HG03432 (cell line): ENCODE measurements around the gene ZDHHC20.

Experiments
- ATAC-seq: cut with Tn5 transposase; IDR thresholded peaks from one replicate; pipeline ENCODE4 v1.9.1; 2021; ENCODE audit warnings: mild to moderate bottlenecking, moderate library complexity; ENCODE audit not compliant: unreplicated experiment

Gene ZDHHC20

GRCh38 chr13:21328836-21329477, 130.1 kb downstream of the ZDHHC20 start:
- ATAC-seq: peak; percentile 23

DNA sequence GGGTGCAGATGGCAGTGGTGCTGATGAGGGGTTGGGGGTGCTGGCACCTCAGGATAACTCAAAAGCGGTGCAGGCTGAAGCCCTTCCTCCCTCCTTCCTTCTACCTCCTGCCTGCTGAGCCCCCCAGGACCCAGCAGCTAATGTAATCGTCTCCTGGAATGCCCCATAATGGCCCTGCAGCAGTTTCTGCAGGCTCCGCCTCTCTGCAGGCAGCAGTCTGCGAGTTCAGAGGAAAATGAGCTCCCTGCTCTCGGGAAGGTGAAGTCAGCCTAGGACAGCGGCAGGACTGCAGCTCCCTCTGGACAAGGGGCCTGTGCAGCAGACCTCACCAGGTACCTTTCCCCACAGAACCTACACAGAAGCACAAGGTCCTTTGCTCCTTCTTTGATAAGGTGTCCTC, 130.9 kb downstream of the ZDHHC20 start:
- no peak for ATAC-seq

DNA sequence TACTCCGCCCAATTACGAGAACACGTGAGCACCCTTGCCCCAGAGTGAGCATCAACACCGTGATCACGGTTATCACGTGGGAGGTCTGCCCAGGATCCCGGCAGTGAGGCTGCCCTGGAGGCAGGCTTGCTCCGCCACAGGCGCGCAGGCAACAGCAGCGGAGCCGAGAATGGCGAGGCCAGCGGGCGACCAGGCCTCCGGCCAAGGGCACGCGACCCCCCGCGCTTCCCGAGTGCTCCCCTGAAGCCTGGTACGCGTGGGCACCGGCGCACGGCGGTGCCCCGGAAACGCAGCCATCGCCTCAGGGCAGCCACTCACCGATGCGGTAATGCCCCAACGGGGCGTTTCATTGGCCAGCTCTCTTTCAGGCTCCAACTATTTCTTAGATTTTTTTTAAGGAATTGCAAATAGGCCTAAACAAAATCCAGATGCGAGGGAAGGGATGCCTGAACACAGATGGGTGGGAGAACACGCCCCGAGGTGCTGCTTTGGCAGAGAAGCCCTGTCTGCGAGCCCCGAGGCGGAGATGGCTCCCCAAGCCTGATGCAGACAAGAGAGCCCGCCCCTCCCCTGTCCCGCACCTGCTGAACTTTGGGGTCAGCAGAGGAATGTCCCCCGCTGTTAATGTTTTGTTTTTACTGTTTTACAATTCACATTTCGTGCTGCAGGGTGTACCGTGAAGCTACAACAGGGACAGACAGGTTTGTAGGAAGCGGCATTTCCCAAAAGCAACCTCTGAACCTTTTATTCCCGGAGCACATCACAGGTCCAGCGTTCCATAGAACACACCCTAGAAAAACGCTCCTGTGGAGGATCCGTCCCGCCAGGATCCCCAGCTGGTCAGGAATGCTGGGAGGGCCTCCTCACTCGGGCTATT, 132.7 kb downstream of the ZDHHC20 start:
- ATAC-seq: peak; percentile 29

- ATAC-seq: peak; percentile 35
These were observed 134.3 kb downstream of the ZDHHC20 start for GRCh38 chr13:21324803-21325202.

GRCh38 chr13:21322988-21323387, 136.1 kb downstream of the ZDHHC20 start:
- ATAC-seq: no peak
